HAP-1 (cell line): ENCODE measurements around the gene AMZ1.

ENCODE experiments used
- DNase-seq, 2 experiments: peaks; one replicate each; pipeline ENCODE4 v3.0.0-alpha.2; 2016 to 2020; ENCODE audit warnings: low spot score in 2 of 2
- H3K27me3 ChIP-seq: fragments of 250-450 bp; sonication (Bioruptor Pico); 2 replicates; pipeline ENCODE4 v1.5.1; 2020; ENCODE audit warnings: low read depth, mild to moderate bottlenecking, moderate library complexity
- H3K36me3 ChIP-seq: fragments of 250-450 bp; sonication (Bioruptor Pico); replicated peaks from 2 replicates; pipeline ENCODE4 v1.5.1; 2020; ENCODE audit warnings: mild to moderate bottlenecking
- H3K4me1 ChIP-seq: fragments of 250-450 bp; sonication (Bioruptor Pico); 2 replicates; pipeline ENCODE4 v1.5.1; 2020; ENCODE audit warnings: mild to moderate bottlenecking
- H3K4me3 ChIP-seq: fragments of 250-450 bp; sonication (Bioruptor Pico); 2 replicates; pipeline ENCODE4 v1.5.1; 2020; ENCODE audit warnings: mild to moderate bottlenecking, moderate library complexity
- H3K9me3 ChIP-seq: fragments of 250-450 bp; sonication (Bioruptor Pico); 2 replicates; pipeline ENCODE4 v1.5.1; 2020; ENCODE audit warnings: mild to moderate bottlenecking, moderate library complexity
- in situ Hi-C: fragments of 300-500 bp; cut with MboI; formaldehyde crosslinking; loops from 3 replicates; pipeline ENCODE4 v1.14.3; 2020; ENCODE audit warnings: low sequenced_read_pairs, inconsistent platforms, mixed read lengths

AMZ1 gene

DNA sequence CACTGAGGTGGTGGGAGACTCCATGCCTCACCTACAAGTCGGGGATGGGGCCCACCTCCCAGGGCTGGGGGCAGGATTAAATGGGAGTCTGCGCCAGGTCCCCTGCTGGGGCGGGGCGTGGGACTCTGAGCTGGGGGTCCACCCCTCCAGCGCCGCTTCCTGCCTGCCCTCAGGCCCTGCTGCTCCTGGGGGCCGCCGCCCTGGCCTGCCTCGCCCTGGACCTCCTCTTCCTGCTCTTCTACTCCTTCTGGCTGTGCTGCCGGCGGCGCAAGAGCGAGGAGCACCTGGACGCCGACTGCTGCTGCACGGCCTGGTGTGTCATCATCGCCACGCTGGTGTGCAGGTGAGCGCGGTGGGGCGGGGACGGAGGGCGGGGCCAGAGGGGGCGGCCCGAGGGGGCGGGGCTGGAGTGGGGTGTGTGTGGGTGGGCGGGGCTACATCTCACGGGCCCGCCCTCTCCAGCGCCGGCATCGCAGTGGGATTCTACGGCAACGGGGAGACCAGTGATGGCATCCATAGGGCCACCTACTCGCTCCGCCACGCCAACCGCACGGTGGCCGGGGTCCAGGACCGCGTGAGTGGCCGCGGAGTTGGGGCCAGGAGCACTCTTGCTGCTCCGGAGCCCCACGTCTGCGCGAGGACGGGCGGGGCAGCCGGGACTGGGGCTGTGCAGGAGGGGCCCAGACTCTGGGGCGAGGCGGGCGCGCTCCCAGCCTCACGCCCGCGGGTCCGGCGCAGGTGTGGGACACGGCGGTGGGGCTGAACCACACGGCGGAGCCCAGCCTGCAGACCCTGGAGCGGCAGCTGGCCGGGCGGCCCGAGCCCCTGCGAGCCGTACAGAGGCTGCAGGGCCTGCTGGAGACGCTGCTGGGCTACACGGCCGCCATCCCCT lies 41.1 kb upstream of the AMZ1 start:
- in situ Hi-C loops: no loop called here
- H3K4me1 ChIP-seq: no peaks in the 10 kb centered on the region
- H3K9me3 ChIP-seq: no peaks in the 10 kb centered on the region
- H3K4me3 ChIP-seq: no peak overlapping the region
- no peaks in the 10 kb centered on the region for H3K27me3 ChIP-seq
- H3K36me3 ChIP-seq: 0 out of 2 replicates have a peak, but pooled peaks cover 2% of the 10 kb centered on the region
- DNase-seq: no peak

DNA sequence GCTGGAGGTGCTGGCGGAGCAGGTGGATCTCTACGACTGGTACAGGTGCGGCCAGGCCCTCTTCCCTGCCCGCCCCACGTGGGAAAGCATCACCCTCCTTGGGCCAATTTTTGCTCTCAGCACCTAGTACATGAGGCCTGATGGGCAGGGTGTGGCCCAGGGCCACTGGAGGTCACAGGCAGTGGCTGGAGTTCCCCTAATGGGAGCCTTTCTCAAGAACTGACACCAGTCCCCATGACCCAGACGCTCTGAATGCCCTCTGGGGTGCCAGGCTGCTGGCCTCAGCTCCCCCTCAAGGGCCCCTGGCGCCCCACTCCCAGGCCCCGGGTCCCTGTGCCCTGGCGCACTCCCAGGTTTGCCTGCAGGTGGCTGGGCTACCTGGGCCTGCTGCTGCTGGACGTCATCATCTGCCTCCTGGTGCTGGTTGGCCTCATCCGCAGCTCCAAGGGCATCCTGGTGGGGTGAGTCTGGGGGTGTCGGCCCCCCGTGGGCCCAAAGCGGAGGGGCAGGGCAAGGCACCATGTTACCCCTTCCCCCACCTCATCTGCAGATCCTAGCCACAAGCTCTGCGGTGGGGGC lies 40.3 kb upstream of the AMZ1 start:
- 0 out of 2 replicates have a peak, but pooled peaks cover 2% of the 10 kb centered on the region for H3K36me3 ChIP-seq
- in situ Hi-C loops: no loop called here

DNA sequence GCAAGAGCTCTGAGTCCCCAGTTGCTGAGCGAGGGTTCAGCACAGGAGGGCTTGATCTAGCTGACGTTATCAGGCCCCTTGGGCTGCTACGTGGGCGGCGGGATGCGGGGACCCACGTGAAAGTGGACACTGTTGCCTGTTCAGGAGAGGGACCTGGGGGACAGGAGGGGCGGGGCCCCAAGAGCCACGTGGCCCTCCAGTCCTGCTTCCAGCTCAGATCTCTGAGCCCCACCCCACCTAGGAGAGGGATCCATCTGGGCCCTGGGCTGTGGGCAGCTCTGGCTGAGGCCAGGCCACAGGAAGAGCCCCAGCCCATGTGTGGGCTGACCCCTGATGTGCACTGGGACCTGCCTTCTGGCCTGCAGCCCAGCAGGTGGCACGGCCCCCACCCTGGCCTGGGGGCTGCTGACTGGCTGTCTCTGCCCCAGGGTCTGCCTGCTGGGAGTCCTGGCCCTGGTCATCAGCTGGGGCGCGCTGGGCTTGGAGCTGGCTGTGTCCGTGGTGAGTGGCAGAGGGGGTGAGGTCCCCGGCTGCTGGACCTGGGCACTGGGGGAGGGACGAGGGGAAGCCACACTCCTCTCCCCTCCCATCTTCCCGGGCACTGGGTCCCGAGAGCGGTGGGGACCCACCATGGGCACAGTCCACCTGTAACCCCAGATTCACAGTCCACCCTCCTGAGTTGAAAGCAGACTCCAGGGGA lies 38.7 kb upstream of the AMZ1 start:
- Histone ChIP-seq H3K9me3 (no peaks in the 10 kb centered on the region), H3K4me1 (peaks cover 5% of the 10 kb centered on the region; the same call in 1 of the 2 replicates), H3K27me3 (no peaks in the 10 kb centered on the region), H3K4me3 (no peak overlapping the region), H3K36me3 (peaks cover 9% of the 10 kb centered on the region)
- in situ Hi-C loops: no loop called here
- no peak for DNase-seq

More for the DNA sequence above, 40.3 kb upstream of the AMZ1 start:
- no peaks in the 10 kb centered on the region for H3K9me3 ChIP-seq
- no peaks in the 10 kb centered on the region for H3K4me1 ChIP-seq
- no peak overlapping the region for H3K4me3 ChIP-seq
- DNase-seq: no peak
- no peaks in the 10 kb centered on the region for H3K27me3 ChIP-seq

DNA sequence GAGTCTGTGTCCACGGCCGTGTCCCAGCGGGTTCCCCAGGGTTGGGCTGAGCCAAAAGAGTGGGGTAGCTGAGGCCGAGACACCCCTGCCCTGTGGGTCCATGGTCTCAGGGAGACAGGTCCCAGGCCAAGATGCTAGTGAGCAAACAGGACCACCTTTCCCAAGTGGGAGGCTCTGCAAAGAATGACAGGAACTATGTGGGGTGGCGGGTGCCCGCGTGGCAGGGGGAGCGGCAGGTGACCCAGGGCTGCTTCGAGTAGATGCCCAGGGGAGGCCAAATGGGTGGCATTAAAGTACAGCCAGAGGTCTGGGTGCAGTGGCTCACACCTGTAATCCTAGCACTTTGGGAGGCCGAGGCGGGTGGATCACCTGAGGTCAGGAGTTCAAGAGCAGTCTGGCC lies 38.0 kb upstream of the AMZ1 start:
- Histone ChIP-seq H3K27me3 (no peaks in the 10 kb centered on the region), H3K36me3 (peaks cover 9% of the 10 kb centered on the region), H3K9me3 (no peaks in the 10 kb centered on the region), H3K4me1 (peaks cover 5% of the 10 kb centered on the region; the same call in 1 of the 2 replicates), H3K4me3 (no peak overlapping the region)
- DNase-seq: no peak
- in situ Hi-C loops: no loop called here

DNA sequence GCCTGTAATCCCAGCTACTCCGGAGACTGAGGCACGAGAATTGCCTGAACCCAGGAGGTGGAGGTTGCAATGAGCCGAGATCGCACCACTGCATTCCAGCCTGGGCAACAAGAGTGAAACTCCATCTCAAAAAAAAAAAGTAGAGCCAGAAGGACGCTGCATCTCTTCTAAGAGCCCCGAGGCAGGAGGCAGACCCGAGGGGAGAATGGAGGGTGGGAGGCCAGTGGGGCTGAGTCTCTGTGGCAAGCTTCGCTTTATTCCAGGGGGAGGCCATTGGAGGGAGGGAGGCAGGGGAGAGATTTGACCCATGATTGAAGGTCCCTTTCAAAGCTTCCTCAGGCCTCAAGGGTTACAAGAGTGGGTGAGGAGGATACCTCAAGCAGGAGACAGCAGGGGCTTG lies 37.6 kb upstream of the AMZ1 start:
- Histone ChIP-seq H3K27me3 (no peaks in the 10 kb centered on the region), H3K4me1 (peaks cover 5% of the 10 kb centered on the region; the same call in 1 of the 2 replicates), H3K36me3 (peaks cover 9% of the 10 kb centered on the region), H3K9me3 (no peaks in the 10 kb centered on the region), H3K4me3 (no peak overlapping the region)
- in situ Hi-C loops: no loop called here
- no peak for DNase-seq

DNA sequence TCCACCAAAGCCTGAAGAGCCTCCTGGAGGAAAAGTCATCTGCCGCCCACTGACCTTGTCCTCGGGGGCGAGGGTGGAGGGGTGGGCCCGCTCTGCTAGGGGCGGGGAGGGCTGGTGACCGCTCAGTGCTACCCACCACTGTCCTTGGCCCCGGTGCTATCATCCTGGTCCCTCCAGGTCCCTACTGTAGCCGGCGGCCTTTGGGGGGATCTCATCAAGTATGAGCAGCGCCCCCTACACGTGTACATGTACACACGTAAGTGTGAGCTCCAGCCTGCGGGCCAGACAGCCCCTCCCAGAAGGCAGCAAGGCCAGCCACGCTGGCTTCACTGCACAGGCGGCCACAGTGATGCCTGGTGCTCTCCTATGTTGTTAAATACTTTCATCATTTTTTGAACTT lies 36.7 kb upstream of the AMZ1 start:
- Histone ChIP-seq H3K36me3 (peaks cover 9% of the 10 kb centered on the region), H3K27me3 (no peaks in the 10 kb centered on the region), H3K9me3 (no peaks in the 10 kb centered on the region), H3K4me3 (no peak overlapping the region), H3K4me1 (peaks cover 5% of the 10 kb centered on the region; the same call in 1 of the 2 replicates)
- DNase-seq: peak; percentile 31 to 70
- in situ Hi-C loops: no loop called here

DNA sequence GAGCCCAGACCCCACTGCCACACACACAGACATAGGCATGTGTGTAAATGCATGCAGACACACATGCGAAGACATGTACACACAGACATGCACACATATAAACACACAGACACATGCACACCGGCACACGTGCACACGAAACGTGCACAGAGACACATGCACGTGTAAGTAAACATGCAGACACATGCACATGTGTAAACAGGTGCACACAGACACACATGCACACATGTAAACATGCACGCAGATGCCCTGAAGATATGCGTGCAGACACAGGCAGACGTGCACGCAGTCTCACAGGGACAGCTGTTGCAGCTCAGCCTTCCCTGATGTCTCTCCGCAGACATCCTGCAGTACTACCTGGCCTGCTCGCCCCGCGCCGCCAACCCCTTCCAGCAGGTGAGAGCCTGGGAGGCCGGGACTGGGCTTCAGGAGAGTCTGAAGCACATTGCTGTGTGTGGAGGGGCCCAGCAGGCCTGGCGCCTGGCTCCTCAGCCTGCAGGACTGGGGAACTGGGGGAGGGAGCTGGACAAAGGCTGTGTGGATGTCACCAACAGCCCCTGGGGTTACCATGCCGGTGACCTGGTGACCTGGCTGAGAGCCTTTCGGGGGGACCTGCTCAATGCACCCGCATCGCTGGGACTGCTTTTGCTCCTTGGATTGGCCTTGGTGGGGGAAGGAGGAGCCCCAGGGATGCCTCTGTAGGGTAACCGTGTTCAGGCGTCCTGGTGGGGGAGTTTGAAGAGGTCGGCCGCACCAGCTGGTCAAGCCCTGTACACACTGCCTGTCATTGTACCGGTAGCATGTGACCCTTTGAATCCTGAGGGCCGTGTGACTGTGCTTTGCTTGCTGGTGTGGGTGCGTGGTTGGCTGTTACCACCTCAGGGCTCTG lies 35.9 kb upstream of the AMZ1 start:
- Histone ChIP-seq H3K4me3 (no peak overlapping the region), H3K4me1 (peaks cover 5% of the 10 kb centered on the region; the same call in 1 of the 2 replicates), H3K9me3 (no peaks in the 10 kb centered on the region), H3K27me3 (no peaks in the 10 kb centered on the region), H3K36me3 (peaks cover 9% of the 10 kb centered on the region)
- in situ Hi-C loops: no loop called here
- DNase-seq: no peak

DNA sequence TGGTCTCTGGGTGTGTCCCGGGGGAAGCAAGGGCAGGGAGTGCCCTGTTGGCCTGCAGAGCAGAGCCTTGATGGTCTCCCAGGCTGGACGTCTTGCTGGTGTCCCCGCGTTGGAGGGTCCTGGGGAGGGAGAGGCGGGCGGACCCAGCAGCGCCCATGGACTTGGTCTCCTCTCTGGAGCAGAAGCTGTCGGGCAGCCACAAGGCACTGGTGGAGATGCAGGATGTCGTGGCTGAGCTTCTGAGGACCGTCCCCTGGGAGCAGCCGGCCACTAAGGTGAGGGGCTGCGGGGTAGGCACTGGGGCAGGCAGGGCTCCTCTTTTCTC lies 35.3 kb upstream of the AMZ1 start:
- no peaks in the 10 kb centered on the region for H3K9me3 ChIP-seq
- in situ Hi-C loops: no loop called here
- no peaks in the 10 kb centered on the region for H3K27me3 ChIP-seq
- peaks cover 9% of the 10 kb centered on the region for H3K36me3 ChIP-seq
- no peak overlapping the region for H3K4me3 ChIP-seq
- DNase-seq: no peak
- H3K4me1 ChIP-seq: peaks cover 5% of the 10 kb centered on the region; the same call in 1 of the 2 replicates

DNA sequence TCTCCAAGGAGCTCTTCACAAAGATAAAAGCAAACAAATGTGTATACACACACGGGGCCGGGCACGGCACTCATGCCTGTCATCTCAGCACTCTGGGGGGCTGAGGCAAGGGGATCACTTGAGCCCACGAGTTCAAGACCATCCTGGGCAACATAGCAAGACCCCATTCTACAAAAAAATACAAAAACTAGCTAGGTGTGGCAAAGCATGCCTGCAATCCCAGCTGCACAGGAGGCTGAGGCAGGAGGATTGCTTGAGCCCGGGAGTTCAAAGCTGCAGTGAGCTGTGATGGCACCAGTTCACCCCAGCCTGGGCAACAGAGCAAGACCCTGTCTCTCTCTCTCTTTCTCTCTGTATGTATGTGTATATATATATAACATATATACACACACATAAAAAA lies 33.9 kb upstream of the AMZ1 start:
- no peak overlapping the region for H3K4me3 ChIP-seq
- no peaks in the 10 kb centered on the region for H3K27me3 ChIP-seq
- in situ Hi-C loops: no loop called here
- H3K9me3 ChIP-seq: no peaks in the 10 kb centered on the region
- H3K36me3 ChIP-seq: peaks cover 7% of the 10 kb centered on the region
- peaks cover 5% of the 10 kb centered on the region; the same call in 1 of the 2 replicates for H3K4me1 ChIP-seq
- DNase-seq: no peak

DNA sequence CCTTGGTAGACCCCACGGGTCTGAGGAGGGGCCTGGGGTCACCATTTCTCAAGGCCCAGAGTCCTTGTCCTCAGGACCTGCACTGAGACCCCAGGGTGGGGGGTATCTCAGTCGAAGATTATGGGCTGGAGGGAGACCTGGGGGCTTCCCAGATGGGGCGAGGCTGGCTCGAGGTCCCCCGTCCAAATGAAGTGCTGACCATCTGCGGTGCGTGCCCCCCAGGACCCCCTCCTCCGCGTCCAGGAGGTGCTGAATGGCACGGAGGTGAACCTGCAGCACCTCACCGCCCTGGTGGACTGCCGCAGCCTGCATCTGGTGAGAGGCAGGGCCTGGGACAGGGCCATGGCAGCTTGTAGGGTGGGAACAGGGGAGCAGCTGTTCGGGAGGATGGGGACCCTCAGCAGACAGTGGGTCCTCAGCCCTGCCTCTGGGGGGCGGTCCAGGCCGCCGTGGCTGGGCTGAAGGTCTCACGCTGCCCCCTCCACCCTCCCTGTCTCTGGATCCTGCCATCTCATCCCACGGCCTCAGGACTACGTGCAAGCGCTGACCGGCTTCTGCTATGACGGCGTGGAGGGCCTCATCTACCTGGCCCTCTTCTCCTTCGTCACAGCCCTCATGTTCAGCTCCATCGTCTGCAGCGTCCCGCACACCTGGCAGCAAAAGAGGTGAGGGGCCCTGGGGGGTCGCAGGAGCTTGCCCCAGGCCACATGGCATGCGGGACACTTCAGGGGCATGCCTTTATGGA lies 32.0 kb upstream of the AMZ1 start:
- H3K4me3 ChIP-seq: no peak overlapping the region
- no peaks in the 10 kb centered on the region for H3K9me3 ChIP-seq
- DNase-seq: no peak
- no peaks in the 10 kb centered on the region for H3K27me3 ChIP-seq
- peaks cover 5% of the 10 kb centered on the region; the same call in 1 of the 2 replicates for H3K4me1 ChIP-seq
- in situ Hi-C loops: no loop called here
- peaks cover 7% of the 10 kb centered on the region for H3K36me3 ChIP-seq

DNA sequence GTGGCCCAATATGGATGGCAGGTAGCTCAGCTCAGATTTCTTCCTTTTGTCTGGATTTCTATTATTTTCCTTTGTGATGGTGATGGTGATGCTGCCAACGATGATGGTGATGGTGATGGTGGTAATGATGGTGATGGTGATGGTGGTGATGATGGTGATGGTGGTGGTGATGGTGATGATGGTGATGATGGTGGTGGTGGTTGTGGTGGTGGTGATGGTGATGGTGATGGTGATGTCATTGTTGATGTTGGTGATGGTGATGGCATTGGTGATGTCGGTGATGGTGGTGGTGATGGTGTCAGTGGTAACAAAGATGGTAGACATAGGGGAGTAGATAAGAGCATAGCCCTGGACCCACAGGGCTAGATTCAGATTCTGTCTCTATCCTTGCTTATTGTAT lies 30.8 kb upstream of the AMZ1 start:
- Histone ChIP-seq H3K36me3 (peaks cover 7% of the 10 kb centered on the region), H3K9me3 (no peaks in the 10 kb centered on the region), H3K4me3 (no peak overlapping the region), H3K27me3 (no peaks in the 10 kb centered on the region), H3K4me1 (peaks cover 5% of the 10 kb centered on the region; the same call in 1 of the 2 replicates)
- no peak for DNase-seq
- in situ Hi-C loops: no loop called here

DNA sequence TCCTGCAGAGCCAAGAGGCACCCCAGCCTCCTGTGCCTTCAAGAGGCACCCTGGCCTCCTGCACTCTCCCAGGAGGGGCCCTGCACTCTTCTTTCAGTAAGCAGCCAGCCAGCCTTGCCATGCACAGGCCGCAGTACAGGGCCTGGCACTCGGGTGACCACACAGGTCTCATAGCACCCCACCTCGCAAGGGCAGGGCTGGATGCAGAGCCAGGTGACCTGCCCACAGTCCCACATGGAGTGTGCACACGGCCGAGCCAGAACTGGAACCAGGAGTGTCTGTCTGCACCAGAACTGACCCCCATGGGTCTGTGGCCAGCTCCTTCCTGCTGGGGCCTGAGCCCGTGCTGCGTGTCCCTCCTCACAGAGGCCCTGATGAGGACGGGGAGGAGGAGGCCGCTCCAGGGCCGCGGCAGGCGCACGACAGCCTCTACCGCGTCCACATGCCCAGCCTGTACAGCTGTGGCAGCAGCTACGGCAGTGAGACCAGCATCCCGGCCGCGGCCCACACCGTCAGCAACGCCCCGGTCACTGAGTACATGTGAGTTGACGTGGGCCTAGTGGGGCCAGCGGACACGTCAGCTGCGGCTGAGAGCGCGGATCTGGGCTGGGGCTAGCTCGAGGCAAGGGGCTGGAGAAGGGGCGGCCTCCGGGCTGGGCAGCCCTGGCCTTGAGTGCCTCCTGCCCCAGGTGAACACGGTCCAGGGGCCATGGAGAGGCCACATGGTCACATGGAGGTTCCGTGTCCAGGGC lies 29.9 kb upstream of the AMZ1 start:
- in situ Hi-C loops: no loop called here
- H3K36me3 ChIP-seq: peaks cover 7% of the 10 kb centered on the region

More for the DNA sequence above, 29.9 kb upstream of the AMZ1 start:
- DNase-seq: no peak
- H3K9me3 ChIP-seq: no peaks in the 10 kb centered on the region
- peaks cover 5% of the 10 kb centered on the region; the same call in 1 of the 2 replicates for H3K4me1 ChIP-seq
- no peaks in the 10 kb centered on the region for H3K27me3 ChIP-seq
- no peak overlapping the region for H3K4me3 ChIP-seq
